T-helper 1 cell (primary cell): Measurements from ENCODE around the gene HSD17B13.
A peak's percentile ranks its signal among the peaks of the same experiment; 100 is the strongest.
"Not testable (repeated sequence)": the region's sequence is repeated elsewhere in the genome, so short reads cannot be mapped to it uniquely, and the experiment has no call there.

Source experiments
- DNase-seq, 5 donors: peaks; one replicate each; pipeline ENCODE4 v3.0.0-alpha.2; 2012 to 2020
- total RNA-seq, 4 donors: gene quantifications; one replicate each; lab custom pipeline; 2026; lab: John Stamatoyannopoulos, UW

HSD17B13 gene, protein sequence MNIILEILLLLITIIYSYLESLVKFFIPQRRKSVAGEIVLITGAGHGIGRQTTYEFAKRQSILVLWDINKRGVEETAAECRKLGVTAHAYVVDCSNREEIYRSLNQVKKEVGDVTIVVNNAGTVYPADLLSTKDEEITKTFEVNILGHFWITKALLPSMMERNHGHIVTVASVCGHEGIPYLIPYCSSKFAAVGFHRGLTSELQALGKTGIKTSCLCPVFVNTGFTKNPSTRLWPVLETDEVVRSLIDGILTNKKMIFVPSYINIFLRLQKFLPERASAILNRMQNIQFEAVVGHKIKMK
- 0 to 0.39 (median 0.06) reads per million in 4 donors for total RNA-seq

DNA sequence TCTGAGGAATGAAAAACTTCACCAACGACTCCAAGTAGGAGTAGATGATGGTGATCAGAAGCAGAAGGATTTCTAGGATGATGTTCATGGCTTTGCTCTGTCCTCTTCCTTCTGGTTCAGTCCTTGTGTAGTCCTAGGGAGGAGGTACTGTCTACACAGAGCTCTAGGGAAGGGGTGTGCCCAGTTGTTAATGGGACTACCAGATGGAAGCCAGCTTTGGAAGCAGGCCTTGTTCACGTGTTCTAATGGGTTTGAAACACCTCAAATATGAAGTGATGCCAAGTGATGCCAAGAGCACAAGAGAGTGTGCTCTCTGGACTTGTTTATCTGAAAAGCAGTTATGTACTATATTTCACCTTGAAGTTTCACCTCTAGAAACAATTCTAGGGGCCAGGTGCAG, at the start of gene HSD17B13:
Gene HSD17B13, minus strand, starts transcription at position 129 of the 400 bp plus-strand sequence. Its CDS starts 41 bp downstream, at position 88.
- no peak for DNase-seq

- no peak for DNase-seq
Observed at GRCh38 chr4:87370068-87370467, 47.4 kb upstream of the HSD17B13 start.

- DNase-seq = no peak
Observed at GRCh38 chr4:87366521-87367162, 44.0 kb upstream of the HSD17B13 start.

DNA sequence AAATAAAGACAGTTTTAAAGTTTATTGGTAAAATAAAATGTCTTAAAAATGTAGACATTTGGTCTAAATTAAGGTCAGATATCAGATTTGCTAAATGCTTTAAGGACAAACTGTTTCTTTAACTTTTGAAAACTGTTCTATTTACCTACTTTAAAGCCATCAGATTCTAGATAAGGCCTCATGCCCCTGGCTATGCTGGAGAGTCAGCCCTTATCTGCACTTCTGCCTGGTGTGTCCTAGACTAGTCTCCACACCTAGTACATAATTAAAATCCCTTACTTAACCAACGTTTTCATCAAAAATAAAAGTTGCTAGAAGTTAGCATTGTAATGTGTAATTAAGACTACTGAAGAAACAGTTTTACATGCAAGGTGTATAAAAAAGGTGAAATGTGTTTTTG, 42.7 kb upstream of the HSD17B13 start:
- no peak for DNase-seq

- no peak for DNase-seq
Observed at GRCh38 chr4:87363552-87363951, 40.9 kb upstream of the HSD17B13 start.

- DNase-seq = no peak
Observed at GRCh38 chr4:87360338-87360935, 37.8 kb upstream of the HSD17B13 start.

DNA sequence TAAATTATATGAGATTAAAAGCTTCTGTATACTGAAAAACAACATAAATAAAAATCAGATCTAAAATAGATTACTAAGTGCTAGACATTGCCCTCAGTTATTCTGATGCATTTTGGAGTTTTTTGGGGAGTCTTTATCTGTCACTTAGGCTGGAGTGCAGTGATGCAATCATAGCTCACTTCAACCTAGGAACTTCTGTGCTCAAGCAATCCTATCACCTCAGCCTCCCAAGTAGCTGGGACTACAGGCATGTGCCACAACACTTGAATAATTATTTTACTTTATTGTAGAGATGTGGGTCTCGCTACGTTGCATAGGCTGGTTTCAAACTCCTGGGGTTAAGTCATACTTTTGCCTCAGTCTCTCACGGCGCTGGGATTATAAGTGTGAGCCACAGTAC, 36.6 kb upstream of the HSD17B13 start:
- no peak for DNase-seq

DNA sequence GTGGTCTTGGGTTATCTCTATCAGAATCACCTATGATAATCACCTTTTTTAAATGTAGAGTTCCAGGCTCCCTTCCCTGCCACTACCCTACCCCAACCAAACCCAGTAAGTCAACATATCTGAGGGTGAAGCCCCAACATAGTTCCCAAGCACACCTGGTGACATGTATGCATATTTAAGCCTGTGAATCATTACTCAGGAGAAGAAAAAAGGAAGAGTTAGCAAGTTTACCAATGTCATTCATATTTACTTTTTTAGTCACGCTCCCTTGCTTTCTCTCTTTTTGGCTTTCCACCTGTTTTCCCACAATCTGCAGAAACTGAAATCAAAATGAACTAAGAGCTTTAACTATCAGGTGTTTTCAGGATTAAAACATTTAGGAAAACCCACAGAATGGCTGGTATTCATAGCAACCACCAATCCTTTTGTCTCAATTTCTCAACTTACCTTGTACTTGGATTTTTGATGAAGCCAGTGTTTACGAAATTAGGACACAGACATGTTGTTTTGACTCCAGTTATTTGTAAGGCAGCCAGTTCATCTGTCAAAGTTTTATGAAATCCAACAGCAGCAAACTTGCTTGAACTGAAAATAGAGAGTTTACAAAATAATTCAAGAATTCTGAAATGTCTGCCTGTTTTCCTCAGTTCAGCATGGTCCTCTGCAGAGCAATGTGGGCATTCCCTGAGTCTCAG, 34.3 kb upstream of the HSD17B13 start:
- DNase-seq = no peak

DNA sequence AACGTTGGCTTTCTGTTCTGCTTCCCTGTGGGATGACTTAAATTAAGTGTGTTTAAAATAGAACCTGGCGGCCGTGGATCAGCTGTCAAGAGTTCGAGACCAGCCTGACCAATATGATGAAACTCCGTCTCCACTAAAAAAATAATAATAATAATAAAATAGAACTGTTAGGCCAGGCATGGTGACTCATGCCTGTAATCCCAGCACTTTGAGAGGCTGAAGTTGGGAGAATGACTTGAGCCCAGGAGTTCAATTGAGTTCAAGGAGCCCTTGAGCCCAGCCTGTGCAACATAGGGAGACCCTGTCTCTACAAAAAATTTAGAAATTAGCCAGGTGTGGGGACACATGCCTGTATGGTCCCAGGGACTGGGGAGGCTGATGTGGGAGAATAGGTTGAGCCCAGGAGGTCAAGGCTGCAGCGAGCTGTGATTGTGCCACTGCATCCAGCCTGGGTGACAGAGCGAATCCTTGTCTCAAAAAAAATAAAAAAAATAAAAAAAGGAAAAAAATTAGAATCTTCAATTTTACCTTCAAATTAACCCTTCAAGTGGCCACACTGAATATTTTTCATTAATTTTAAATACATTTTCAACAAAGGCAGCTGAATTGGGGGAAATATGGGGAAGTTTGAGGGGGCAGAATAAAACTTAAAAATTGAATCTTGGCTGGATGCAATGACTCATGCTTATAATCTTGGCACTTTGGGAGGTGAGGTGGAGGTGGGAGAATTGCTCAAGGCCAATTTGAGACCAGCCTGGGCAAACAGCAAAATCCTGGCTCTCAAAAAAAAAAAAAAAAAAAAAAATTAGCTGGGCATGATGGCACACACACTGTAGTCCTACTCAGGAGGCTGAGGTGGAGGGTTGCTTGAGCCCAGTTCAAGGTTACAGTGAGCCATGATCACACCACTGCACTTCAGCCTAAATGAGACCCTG, 31.8 kb upstream of the HSD17B13 start:
- no peak for DNase-seq

GRCh38 chr4:87353592-87353991, 30.9 kb upstream of the HSD17B13 start:
- peak in 4 of 5 donors; percentile 2 to 19 (median 10) for DNase-seq

- DNase-seq = no peak
Observed at GRCh38 chr4:87345139-87345538, 22.5 kb upstream of the HSD17B13 start.

DNA sequence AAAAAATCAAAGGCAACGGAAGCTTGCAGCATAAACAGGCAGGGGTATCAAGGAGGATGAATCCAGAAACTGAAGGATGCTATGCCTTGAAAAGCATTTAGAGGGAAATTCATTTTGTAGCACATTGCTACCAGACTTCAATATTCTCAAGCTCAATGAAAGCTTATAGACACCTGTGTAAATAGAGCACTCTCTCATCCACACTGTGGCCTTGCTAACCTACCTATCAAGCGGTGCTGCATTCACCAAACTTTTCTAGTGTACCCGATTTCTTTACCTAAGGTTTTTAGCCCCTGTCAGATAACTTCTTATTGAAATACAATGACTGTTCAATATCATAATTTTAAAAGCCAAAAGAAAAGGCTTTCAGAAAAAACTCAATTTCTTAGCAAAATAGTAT, 20.2 kb upstream of the HSD17B13 start:
- no peak for DNase-seq

DNA sequence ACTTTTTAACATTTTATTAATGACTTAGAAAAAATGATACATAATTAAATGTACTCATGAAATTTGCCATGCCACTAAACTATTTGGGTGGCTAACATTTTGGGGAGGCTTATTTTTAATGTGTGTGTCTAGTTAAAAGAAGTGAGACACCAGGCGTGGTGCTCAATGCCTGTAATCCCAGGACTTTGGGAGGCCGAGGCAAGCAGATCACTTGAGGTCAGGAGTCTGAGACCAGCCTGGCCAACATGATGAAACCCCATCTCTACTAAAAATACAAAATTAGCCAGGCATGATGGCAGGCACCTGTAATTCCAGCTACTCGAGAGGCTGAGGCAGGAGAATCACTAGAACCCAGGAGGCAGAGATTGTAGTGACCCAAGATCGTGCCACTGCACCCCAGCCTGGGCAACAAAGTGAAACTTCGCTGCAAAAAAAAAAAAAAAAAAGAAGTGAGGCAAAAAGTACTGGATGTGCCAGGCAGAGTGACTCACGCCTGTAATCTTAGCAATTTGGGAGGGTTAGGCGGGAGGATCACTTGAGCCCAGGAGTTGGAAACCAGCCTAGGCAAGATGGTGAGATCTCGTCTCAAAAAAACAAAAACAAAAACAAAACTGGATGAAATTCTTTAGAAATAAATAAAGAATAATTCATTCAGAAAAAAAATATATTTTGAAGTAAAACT, 19.4 kb upstream of the HSD17B13 start:
- not testable (repeated sequence) for DNase-seq

GRCh38 chr4:87339440-87339839, 16.8 kb upstream of the HSD17B13 start:
- no peak for DNase-seq

GRCh38 chr4:87337361-87337760, 14.7 kb upstream of the HSD17B13 start:
- DNase-seq = no peak

GRCh38 chr4:87333267-87333666, 10.6 kb upstream of the HSD17B13 start:
- no peak for DNase-seq

- DNase-seq = no peak
Observed at GRCh38 chr4:87330761-87331160, 8.1 kb upstream of the HSD17B13 start.

DNA sequence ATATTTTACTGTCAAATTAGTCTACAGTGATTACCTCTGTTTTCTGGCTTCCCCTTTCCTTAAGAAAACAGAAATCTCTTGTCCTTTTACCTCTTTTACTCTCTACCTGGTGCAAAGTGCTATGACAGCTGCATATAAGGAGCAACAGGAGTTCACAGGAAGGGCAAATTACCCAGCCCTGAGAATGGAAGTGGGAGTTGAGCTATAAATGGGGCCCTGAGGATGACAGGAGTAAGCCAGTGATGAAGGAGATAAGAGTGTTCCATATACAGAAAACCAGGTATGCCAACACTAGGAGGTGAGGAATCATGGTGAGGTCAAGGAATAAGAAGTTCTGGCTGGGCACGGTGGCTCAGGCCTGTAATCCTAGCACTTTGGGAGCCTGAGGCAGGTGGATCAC, 4.5 kb upstream of the HSD17B13 start:
- DNase-seq = no peak

GRCh38 chr4:87326460-87326859, 3.8 kb upstream of the HSD17B13 start:
- no peak for DNase-seq

GRCh38 chr4:87321888-87322287, 794 bp downstream of the HSD17B13 start:
- DNase-seq = no peak

DNA sequence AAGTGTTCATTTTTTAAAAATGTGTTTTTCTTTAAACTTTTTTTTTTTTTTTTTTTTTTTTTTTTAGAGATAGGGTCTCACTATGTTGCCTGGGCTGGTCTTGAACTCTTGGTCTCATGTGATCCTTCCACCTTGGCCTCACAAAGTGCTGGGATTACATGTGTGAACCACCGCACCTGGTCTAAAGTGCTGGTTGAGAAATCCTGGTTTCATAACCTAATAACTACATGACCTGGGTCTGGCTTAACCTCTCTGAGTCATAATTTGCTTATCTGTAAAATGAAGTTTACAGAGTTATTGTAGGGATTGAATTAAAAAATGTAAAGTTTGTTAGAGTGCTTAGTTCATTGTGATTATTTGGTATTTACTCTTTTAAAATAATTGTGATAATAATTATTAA, 5.2 kb downstream of the HSD17B13 start:
- DNase-seq = no peak

DNA sequence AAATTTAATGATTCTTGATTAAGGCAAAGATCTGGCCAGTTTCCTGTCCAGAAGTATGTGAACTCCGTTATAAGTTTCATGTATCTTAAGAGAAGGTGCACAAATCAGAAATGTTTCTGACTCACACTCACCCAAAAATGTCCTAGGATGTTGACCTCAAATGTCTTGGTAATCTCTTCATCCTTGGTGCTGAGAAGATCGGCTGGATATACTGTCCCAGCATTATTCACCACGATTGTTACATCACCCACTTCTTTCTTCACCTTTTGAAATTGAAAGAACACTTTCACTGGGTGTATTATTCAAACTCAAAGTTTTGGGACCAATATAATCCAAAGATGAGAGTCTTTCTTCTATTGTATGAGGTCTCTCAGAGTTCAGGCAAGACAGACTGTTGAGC, 5.7 kb downstream of the HSD17B13 start:
- DNase-seq = no peak
